ENCODE data around the gene PIK3CG. TPM values are rescaled to one million over a fixed set of nuclear protein-coding genes. Genes with fewer than 3 reads are reported as not detected.

Gene PIK3CG
- total and polyA plus RNA-seq, 3 donors from 2014 or later: 6.5 to 10.3 (median 9.3) TPM

DNA sequence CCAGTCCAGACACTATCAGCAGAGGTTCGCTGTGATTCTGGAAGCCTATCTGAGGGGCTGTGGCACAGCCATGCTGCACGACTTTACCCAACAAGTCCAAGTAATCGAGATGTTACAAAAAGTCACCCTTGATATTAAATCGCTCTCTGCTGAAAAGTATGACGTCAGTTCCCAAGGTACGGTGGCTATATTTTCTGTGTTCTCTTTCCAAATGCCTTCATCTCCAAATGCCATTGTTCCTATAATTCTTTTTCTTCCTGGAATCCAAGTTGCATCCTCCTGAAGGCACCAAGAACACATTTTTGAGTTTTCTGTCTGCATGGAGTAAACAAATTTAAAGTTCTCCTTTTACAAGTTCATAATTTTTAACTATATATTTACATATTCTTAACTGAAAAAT lies 7.7 kb downstream of the PIK3CG start:
- intact Hi-C loops (cut with DNase I; ENCODE audit: low total_unique reads): no loop called here
- 94 to 95% methylated on average over 6 of the region's 6 CpGs for WGBS, 2 donors

DNA sequence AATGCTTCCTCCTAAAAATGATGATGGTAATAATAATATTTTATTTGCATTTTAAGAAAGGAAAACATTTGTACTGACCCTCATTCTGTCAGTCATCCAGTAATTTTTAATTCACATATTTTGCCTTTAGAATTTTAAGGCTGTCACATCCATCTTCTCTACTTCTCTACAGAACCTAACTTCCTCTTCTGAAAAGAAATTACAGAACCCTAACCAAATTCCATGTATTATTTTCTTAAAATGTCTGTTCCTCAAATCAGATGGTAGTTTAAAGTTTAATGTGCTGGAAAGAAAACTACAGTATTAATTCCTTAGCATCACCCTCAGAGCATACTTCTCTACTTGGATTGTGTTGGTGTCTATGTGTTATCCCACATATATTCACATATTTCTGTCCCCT lies 9.0 kb downstream of the PIK3CG start:
- no peak for DNase-seq
- intact Hi-C loops (cut with DNase I; ENCODE audit: low total_unique reads): no loop called here
- H3K36me3 ChIP-seq (ENCODE audit: low read depth, missing control alignments): no peaks in the 10 kb centered on the region
- H3K27ac ChIP-seq: no peak overlapping the region
- no peak for TF ChIP-seq POLR2A (IDR thresholded peaks at IDR 0.05)
- TF ChIP-seq, protein P1, sequence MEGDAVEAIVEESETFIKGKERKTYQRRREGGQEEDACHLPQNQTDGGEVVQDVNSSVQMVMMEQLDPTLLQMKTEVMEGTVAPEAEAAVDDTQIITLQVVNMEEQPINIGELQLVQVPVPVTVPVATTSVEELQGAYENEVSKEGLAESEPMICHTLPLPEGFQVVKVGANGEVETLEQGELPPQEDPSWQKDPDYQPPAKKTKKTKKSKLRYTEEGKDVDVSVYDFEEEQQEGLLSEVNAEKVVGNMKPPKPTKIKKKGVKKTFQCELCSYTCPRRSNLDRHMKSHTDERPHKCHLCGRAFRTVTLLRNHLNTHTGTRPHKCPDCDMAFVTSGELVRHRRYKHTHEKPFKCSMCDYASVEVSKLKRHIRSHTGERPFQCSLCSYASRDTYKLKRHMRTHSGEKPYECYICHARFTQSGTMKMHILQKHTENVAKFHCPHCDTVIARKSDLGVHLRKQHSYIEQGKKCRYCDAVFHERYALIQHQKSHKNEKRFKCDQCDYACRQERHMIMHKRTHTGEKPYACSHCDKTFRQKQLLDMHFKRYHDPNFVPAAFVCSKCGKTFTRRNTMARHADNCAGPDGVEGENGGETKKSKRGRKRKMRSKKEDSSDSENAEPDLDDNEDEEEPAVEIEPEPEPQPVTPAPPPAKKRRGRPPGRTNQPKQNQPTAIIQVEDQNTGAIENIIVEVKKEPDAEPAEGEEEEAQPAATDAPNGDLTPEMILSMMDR (IDR thresholded peaks at IDR 0.05): no peak
- no peak overlapping the region for H3K4me3 ChIP-seq
- H3K4me1 ChIP-seq: no peaks in the 10 kb centered on the region
- no peaks in the 10 kb centered on the region for H3K27me3 ChIP-seq
- H3K9me3 ChIP-seq: no peaks in the 10 kb centered on the region

More for the DNA sequence above, 7.7 kb downstream of the PIK3CG start:
- TF ChIP-seq POLR2A (IDR thresholded peaks at IDR 0.05): no peak
- TF ChIP-seq, protein P1 (IDR thresholded peaks at IDR 0.05): no peak
- no peak for DNase-seq
- H3K36me3 ChIP-seq (ENCODE audit: low read depth, missing control alignments): no peaks in the 10 kb centered on the region
- no peaks in the 10 kb centered on the region for H3K9me3 ChIP-seq
- H3K4me1 ChIP-seq: no peaks in the 10 kb centered on the region
- no peak overlapping the region for H3K27ac ChIP-seq
- no peak overlapping the region for H3K4me3 ChIP-seq
- H3K27me3 ChIP-seq: no peaks in the 10 kb centered on the region

DNA sequence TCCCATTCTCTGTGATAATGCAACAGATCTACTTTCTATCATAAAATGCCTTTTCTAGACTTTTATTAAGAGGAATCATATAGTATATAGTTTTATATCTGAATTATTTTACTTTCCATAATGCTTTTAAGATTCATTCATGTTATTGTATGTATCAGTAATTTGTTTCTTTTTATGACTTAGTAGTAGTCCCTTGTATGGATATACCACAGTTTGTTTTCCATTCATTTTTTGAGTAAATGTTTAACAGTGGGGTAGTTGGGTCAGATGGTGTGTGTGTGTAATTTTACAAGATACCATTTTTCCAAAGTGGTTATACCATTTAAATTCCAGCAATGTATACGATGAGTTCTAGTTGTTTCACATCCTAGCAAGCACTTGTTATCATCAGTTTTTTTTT lies 10.4 kb downstream of the PIK3CG start:
- no peak overlapping the region for H3K27ac ChIP-seq
- DNase-seq: no peak
- no peaks in the 10 kb centered on the region for H3K27me3 ChIP-seq
- intact Hi-C loops (cut with DNase I; ENCODE audit: low total_unique reads): no loop called here
- TF ChIP-seq, protein P1 (IDR thresholded peaks at IDR 0.05): no peak
- no peak for TF ChIP-seq POLR2A (IDR thresholded peaks at IDR 0.05)
- H3K4me3 ChIP-seq: no peak overlapping the region
- no peaks in the 10 kb centered on the region for H3K36me3 ChIP-seq (ENCODE audit: low read depth, missing control alignments)
- H3K4me1 ChIP-seq: no peaks in the 10 kb centered on the region
- no peaks in the 10 kb centered on the region for H3K9me3 ChIP-seq
- WGBS, 2 donors: 88 to 93% methylated on average over 1 of the region's 1 CpG

DNA sequence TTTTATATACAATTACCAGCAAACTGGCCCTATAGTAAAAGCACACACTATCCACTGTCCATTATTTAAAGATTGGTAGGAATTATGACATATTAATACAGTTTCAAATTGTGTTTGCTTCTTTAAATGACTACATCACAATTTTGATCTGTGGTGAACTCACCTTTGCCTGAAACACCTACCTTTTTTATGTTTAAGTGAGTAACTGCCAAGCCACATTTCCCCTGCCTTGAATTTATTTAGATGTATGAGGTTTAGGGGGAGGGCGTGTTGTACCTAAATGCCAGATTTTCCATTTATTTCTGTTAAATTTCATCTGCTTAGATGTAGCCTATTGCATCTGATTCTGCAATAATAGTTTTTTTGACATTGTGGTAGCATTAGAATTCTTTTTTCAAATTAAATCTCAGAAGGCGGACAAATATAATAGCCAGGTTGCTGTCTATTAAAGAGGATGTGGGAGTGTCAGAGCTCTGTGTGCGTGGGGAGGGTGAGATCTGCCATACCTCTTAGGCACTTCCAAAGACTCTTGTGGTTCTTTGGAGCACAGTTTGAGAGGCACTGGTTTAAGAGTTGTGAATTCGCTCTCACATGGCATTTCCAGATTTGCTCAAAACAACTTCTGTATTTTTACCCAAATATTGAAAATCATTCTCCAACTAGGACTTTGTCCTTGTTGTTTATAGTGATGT lies 13.8 kb downstream of the PIK3CG start:
- intact Hi-C loops (cut with DNase I; ENCODE audit: low total_unique reads): no loop called here
- no peaks in the 10 kb centered on the region for H3K36me3 ChIP-seq (ENCODE audit: low read depth, missing control alignments)
- H3K27me3 ChIP-seq: no peaks in the 10 kb centered on the region
- H3K27ac ChIP-seq: no peak overlapping the region
- DNase-seq: no peak
- TF ChIP-seq POLR2A (IDR thresholded peaks at IDR 0.05): no peak
- TF ChIP-seq, protein P1 (IDR thresholded peaks at IDR 0.05): no peak
- no peaks in the 10 kb centered on the region for H3K4me1 ChIP-seq
- 98% methylated on average over 4 of the region's 4 CpGs for WGBS, 2 donors
- H3K9me3 ChIP-seq: no peaks in the 10 kb centered on the region
- H3K4me3 ChIP-seq: no peak overlapping the region

DNA sequence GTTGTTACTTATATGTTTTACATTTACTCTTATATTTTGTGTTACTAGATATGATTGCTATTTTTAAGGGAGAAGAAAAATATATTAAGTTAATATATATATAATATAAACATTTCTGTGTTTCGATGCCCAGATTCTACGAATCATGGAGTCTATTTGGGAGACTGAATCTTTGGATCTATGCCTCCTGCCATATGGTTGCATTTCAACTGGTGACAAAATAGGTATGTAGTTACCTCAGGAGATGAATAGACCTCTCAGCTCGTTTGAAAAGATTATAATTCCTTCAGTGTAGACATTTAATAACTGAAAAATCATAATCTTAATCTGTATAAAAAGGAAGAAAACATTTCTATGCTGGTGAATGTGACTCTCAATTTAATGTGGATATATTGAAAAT lies 16.9 kb downstream of the PIK3CG start:
- DNase-seq: no peak
- no peak for TF ChIP-seq POLR2A (IDR thresholded peaks at IDR 0.05)
- TF ChIP-seq, protein P1 (IDR thresholded peaks at IDR 0.05): no peak
- Histone ChIP-seq H3K36me3 (ENCODE audit: low read depth, missing control alignments) (no peaks in the 10 kb centered on the region), H3K4me1 (no peaks in the 10 kb centered on the region), H3K9me3 (no peaks in the 10 kb centered on the region), H3K4me3 (no peak overlapping the region), H3K27ac (no peak overlapping the region), H3K27me3 (no peaks in the 10 kb centered on the region)
- 89 to 92% methylated on average over 3 of the region's 3 CpGs for WGBS, 2 donors
- intact Hi-C loops (cut with DNase I; ENCODE audit: low total_unique reads): no loop called here
